ENCODE results near the gene CELA1. TPM values are rescaled to one million over a fixed set of nuclear protein-coding genes. Genes with fewer than 3 reads are reported as not detected.

CELA1 gene
- total RNA-seq, 1 experiment from 2014 or later, result not detected

DNA sequence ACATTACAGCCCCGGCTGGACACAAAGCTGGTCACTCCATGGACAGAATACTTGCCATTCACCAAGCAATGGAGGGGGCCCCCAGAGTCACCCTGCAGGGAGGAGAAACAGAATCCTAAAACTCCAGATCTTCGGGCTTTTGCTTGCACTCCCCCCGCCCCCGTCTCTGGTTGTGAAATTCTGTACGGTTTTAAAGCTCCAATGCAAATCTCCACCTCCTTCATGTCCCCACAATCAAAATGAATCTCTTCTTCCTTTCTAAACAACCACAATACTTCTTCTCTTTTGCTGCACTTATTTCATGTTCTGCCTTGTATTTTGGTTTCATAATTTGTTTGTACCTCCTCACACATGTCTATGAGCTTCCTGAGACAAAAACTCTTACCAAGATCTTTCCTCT, 16.7 kb downstream of the CELA1 start (continued):
- no peak for TF ChIP-seq ESRRA (CRISPR knock-in tag; IDR thresholded peaks at IDR 0.05; ENCODE audit: borderline replicate concordance)
- TF ChIP-seq GRHL2 (CRISPR knock-in tag; IDR thresholded peaks at IDR 0.05; ENCODE audit: insufficient replicate concordance, severe bottlenecking), result no peak
- TF ChIP-seq, protein P1, sequence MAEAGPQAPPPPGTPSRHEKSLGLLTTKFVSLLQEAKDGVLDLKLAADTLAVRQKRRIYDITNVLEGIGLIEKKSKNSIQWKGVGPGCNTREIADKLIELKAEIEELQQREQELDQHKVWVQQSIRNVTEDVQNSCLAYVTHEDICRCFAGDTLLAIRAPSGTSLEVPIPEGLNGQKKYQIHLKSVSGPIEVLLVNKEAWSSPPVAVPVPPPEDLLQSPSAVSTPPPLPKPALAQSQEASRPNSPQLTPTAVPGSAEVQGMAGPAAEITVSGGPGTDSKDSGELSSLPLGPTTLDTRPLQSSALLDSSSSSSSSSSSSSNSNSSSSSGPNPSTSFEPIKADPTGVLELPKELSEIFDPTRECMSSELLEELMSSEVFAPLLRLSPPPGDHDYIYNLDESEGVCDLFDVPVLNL (CRISPR knock-in tag; IDR thresholded peaks at IDR 0.05; ENCODE audit: borderline replicate concordance, low read depth), result no peak
- TF ChIP-seq NFYB (CRISPR knock-in tag; conservative IDR thresholded peaks at IDR 0.05; ENCODE audit: low read depth), result no peak
- no peak for TF ChIP-seq ZNF219 (CRISPR knock-in tag; IDR thresholded peaks at IDR 0.05; ENCODE audit: borderline replicate concordance)
- TF ChIP-seq, protein P2, sequence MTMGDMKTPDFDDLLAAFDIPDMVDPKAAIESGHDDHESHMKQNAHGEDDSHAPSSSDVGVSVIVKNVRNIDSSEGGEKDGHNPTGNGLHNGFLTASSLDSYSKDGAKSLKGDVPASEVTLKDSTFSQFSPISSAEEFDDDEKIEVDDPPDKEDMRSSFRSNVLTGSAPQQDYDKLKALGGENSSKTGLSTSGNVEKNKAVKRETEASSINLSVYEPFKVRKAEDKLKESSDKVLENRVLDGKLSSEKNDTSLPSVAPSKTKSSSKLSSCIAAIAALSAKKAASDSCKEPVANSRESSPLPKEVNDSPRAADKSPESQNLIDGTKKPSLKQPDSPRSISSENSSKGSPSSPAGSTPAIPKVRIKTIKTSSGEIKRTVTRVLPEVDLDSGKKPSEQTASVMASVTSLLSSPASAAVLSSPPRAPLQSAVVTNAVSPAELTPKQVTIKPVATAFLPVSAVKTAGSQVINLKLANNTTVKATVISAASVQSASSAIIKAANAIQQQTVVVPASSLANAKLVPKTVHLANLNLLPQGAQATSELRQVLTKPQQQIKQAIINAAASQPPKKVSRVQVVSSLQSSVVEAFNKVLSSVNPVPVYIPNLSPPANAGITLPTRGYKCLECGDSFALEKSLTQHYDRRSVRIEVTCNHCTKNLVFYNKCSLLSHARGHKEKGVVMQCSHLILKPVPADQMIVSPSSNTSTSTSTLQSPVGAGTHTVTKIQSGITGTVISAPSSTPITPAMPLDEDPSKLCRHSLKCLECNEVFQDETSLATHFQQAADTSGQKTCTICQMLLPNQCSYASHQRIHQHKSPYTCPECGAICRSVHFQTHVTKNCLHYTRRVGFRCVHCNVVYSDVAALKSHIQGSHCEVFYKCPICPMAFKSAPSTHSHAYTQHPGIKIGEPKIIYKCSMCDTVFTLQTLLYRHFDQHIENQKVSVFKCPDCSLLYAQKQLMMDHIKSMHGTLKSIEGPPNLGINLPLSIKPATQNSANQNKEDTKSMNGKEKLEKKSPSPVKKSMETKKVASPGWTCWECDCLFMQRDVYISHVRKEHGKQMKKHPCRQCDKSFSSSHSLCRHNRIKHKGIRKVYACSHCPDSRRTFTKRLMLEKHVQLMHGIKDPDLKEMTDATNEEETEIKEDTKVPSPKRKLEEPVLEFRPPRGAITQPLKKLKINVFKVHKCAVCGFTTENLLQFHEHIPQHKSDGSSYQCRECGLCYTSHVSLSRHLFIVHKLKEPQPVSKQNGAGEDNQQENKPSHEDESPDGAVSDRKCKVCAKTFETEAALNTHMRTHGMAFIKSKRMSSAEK (CRISPR knock-in tag; IDR thresholded peaks at IDR 0.05; ENCODE audit: borderline replicate concordance), result no peak
- TF ChIP-seq, protein P3, sequence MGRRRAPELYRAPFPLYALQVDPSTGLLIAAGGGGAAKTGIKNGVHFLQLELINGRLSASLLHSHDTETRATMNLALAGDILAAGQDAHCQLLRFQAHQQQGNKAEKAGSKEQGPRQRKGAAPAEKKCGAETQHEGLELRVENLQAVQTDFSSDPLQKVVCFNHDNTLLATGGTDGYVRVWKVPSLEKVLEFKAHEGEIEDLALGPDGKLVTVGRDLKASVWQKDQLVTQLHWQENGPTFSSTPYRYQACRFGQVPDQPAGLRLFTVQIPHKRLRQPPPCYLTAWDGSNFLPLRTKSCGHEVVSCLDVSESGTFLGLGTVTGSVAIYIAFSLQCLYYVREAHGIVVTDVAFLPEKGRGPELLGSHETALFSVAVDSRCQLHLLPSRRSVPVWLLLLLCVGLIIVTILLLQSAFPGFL (CRISPR knock-in tag; IDR thresholded peaks at IDR 0.05; ENCODE audit: borderline replicate concordance), result no peak
- TF ChIP-seq GABPB1 (CRISPR knock-in tag; IDR thresholded peaks at IDR 0.05), result no peak

DNA sequence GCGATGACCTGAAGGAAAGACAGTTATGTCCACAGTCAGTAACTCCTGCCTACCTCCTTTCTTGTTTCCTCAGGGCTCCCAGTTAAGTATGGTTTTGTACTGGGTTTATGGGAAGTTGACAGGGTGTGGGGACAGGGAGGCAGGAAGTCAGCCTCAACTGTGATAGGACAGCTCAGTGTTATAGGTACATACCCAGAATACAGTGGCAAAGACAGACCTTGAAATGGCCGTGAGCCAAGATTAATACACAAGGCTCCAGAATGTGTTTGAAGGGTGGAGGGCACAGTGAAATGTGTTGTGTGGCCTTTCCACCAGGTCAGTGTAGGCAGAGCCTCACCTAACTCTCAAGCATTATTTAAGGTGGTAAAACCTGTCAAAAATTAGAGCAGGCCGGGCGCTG, 17.9 kb downstream of the CELA1 start:
- Mint-ChIP-seq H3K9me3 (no peaks in the 10 kb centered on the region), H3K4me1 (peaks cover 2% of the 10 kb centered on the region; the same call in 1 of the 2 replicates), H3K27ac (no peak overlapping the region), H3K36me3 (no peaks in the 10 kb centered on the region), H3K27me3 (ENCODE audit: low read depth) (no peaks in the 10 kb centered on the region), H3K4me3 (no peak overlapping the region)
- POLR2A ChIA-PET, result no interaction called here
- no peak for DNase-seq (ENCODE audit: low spot score)
- CTCF ChIA-PET, result interaction anchor here (0.6 to 2.7 kb wide), 2 partner anchors 13 to 111 kb away, joined by 4 to 12 read pairs; partner anchors contain the start of gene POU6F1
- ATAC-seq, result no peak
- no peak for TF ChIP-seq NR3C1 (CRISPR knock-in tag; conservative IDR thresholded peaks at IDR 0.05; ENCODE audit: low read depth)
- TF ChIP-seq, protein P4, sequence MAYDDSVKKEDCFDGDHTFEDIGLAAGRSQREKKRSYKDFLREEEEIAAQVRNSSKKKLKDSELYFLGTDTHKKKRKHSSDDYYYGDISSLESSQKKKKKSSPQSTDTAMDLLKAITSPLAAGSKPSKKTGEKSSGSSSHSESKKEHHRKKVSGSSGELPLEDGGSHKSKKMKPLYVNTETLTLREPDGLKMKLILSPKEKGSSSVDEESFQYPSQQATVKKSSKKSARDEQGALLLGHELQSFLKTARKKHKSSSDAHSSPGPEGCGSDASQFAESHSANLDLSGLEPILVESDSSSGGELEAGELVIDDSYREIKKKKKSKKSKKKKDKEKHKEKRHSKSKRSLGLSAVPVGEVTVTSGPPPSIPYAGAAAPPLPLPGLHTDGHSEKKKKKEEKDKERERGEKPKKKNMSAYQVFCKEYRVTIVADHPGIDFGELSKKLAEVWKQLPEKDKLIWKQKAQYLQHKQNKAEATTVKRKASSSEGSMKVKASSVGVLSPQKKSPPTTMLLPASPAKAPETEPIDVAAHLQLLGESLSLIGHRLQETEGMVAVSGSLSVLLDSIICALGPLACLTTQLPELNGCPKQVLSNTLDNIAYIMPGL (CRISPR knock-in tag; IDR thresholded peaks at IDR 0.05), result no peak
- TF ChIP-seq, protein P5, sequence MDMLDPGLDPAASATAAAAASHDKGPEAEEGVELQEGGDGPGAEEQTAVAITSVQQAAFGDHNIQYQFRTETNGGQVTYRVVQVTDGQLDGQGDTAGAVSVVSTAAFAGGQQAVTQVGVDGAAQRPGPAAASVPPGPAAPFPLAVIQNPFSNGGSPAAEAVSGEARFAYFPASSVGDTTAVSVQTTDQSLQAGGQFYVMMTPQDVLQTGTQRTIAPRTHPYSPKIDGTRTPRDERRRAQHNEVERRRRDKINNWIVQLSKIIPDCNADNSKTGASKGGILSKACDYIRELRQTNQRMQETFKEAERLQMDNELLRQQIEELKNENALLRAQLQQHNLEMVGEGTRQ (CRISPR knock-in tag; IDR thresholded peaks at IDR 0.05), result no peak
- TF ChIP-seq, protein P6, sequence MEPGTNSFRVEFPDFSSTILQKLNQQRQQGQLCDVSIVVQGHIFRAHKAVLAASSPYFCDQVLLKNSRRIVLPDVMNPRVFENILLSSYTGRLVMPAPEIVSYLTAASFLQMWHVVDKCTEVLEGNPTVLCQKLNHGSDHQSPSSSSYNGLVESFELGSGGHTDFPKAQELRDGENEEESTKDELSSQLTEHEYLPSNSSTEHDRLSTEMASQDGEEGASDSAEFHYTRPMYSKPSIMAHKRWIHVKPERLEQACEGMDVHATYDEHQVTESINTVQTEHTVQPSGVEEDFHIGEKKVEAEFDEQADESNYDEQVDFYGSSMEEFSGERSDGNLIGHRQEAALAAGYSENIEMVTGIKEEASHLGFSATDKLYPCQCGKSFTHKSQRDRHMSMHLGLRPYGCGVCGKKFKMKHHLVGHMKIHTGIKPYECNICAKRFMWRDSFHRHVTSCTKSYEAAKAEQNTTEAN (CRISPR knock-in tag; IDR thresholded peaks at IDR 0.05), result no peak
- no peak for TF ChIP-seq NFE2L1 (CRISPR knock-in tag; IDR thresholded peaks at IDR 0.05)
- no peak for TF ChIP-seq SOX15 (CRISPR knock-in tag; IDR thresholded peaks at IDR 0.05)
- TF ChIP-seq ELF4 (CRISPR knock-in tag; IDR thresholded peaks at IDR 0.05; ENCODE audit: low read depth), result no peak
- TF ChIP-seq, protein P7, sequence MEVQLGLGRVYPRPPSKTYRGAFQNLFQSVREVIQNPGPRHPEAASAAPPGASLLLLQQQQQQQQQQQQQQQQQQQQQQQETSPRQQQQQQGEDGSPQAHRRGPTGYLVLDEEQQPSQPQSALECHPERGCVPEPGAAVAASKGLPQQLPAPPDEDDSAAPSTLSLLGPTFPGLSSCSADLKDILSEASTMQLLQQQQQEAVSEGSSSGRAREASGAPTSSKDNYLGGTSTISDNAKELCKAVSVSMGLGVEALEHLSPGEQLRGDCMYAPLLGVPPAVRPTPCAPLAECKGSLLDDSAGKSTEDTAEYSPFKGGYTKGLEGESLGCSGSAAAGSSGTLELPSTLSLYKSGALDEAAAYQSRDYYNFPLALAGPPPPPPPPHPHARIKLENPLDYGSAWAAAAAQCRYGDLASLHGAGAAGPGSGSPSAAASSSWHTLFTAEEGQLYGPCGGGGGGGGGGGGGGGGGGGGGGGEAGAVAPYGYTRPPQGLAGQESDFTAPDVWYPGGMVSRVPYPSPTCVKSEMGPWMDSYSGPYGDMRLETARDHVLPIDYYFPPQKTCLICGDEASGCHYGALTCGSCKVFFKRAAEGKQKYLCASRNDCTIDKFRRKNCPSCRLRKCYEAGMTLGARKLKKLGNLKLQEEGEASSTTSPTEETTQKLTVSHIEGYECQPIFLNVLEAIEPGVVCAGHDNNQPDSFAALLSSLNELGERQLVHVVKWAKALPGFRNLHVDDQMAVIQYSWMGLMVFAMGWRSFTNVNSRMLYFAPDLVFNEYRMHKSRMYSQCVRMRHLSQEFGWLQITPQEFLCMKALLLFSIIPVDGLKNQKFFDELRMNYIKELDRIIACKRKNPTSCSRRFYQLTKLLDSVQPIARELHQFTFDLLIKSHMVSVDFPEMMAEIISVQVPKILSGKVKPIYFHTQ (CRISPR knock-in tag; IDR thresholded peaks at IDR 0.05), result no peak
- TF ChIP-seq, protein P8, sequence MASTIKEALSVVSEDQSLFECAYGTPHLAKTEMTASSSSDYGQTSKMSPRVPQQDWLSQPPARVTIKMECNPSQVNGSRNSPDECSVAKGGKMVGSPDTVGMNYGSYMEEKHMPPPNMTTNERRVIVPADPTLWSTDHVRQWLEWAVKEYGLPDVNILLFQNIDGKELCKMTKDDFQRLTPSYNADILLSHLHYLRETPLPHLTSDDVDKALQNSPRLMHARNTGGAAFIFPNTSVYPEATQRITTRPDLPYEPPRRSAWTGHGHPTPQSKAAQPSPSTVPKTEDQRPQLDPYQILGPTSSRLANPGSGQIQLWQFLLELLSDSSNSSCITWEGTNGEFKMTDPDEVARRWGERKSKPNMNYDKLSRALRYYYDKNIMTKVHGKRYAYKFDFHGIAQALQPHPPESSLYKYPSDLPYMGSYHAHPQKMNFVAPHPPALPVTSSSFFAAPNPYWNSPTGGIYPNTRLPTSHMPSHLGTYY (CRISPR knock-in tag; IDR thresholded peaks at IDR 0.05), result no peak
- TF ChIP-seq, protein P9, sequence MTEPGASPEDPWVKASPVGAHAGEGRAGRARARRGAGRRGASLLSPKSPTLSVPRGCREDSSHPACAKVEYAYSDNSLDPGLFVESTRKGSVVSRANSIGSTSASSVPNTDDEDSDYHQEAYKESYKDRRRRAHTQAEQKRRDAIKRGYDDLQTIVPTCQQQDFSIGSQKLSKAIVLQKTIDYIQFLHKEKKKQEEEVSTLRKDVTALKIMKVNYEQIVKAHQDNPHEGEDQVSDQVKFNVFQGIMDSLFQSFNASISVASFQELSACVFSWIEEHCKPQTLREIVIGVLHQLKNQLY (CRISPR knock-in tag; IDR thresholded peaks at IDR 0.05), result no peak
- no peak for TF ChIP-seq ZNF396 (CRISPR knock-in tag; IDR thresholded peaks at IDR 0.05; ENCODE audit: borderline replicate concordance)
